Fibroblast of villous mesenchyme (primary cell): ENCODE data around the gene PIK3AP1. TPM values are rescaled to one million over a fixed set of nuclear protein-coding genes. Genes with fewer than 3 reads are reported as not detected.

ENCODE experiments used
- DNase-seq: peaks from one replicate; pipeline ENCODE4 v3.0.0-alpha.2; 2010; ENCODE audit warnings: low read depth
- H3K4me3 ChIP-seq: 2 replicates; pipeline ENCODE4 v1.5.1; 2011; ENCODE audit warnings: low read depth, mild to moderate bottlenecking, low read length
- CTCF ChIP-seq: IDR thresholded peaks from 2 replicates; pipeline ENCODE4 v1.5.1; 2012; ENCODE audit warnings: low read depth, mild to moderate bottlenecking, low read length; ENCODE audit not compliant: insufficient read depth
- total RNA-seq: library from RNA; depleted of rRNA; stranded (reverse); fragments of >200 nt; gene quantifications from 2 replicates; pipeline ENCODE4 v1.2.3, GENCODE V29; 2012

Gene PIK3AP1, protein sequence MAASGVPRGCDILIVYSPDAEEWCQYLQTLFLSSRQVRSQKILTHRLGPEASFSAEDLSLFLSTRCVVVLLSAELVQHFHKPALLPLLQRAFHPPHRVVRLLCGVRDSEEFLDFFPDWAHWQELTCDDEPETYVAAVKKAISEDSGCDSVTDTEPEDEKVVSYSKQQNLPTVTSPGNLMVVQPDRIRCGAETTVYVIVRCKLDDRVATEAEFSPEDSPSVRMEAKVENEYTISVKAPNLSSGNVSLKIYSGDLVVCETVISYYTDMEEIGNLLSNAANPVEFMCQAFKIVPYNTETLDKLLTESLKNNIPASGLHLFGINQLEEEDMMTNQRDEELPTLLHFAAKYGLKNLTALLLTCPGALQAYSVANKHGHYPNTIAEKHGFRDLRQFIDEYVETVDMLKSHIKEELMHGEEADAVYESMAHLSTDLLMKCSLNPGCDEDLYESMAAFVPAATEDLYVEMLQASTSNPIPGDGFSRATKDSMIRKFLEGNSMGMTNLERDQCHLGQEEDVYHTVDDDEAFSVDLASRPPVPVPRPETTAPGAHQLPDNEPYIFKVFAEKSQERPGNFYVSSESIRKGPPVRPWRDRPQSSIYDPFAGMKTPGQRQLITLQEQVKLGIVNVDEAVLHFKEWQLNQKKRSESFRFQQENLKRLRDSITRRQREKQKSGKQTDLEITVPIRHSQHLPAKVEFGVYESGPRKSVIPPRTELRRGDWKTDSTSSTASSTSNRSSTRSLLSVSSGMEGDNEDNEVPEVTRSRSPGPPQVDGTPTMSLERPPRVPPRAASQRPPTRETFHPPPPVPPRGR
- under 0.01 TPM in 1 of 2 replicates, not detected in the other for total RNA-seq

DNA sequence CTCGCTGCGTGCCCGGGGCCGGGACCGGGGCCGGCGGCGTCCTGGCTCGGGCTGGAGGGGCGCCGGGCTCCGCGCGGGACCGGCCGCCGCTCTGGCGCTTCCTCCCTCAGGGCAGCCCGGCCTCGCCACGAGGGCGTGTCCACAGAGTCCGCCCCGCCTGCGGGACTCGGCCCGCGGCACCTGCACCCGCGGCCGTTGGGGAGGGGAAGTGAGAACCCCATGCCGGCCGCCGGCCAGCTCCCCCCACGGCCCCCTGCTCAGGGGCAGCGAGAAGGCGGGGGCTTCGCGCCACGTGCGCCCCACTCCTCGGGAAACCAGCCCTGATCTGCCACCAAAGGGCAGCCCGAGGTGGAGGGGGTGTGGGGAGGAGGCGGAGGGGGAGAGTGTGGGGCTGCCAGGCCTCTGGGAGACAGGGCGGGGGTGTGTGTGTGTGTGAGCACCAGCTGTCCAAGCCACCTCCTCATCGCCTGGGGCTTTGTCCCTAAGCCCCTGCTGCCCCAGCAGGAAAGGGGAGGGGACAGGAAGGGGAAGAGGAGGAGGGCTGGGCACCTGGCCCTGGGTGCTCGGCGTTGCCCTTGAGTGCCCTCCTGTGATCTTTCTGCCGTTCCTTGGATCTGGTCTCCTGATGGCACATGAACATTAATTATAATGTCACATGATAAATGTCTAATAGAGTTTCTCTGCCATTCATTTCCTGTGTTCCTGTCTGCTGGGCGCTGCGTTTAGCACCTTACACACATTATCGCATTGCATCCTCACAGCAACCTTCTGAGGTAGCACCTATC lies at the start of gene PIK3AP1:
TSS of gene PIK3AP1 (minus strand) at position 93 of the 785 bp plus-strand sequence. CDS start 120 bp downstream, outside the sequence.
- peak within 1 kb of the TSS; percentile 32 for H3K4me3 ChIP-seq
- no peak for DNase-seq
- TF ChIP-seq CTCF = no peak

- H3K4me3 ChIP-seq = no peak overlapping the region
- no peak for DNase-seq
- no peak for TF ChIP-seq CTCF
Measured at GRCh38 chr10:96768136-96768535, 47.8 kb upstream of the PIK3AP1 start.

GRCh38 chr10:96767611-96768010 lies 47.3 kb upstream of the PIK3AP1 start:
- DNase-seq = no peak
- TF ChIP-seq CTCF = no peak
- no peak overlapping the region for H3K4me3 ChIP-seq

GRCh38 chr10:96765406-96766240 lies 45.3 kb upstream of the PIK3AP1 start:
- DNase-seq = peak; percentile 51
- no peak overlapping the region for H3K4me3 ChIP-seq
- TF ChIP-seq CTCF = peak; percentile 89

DNA sequence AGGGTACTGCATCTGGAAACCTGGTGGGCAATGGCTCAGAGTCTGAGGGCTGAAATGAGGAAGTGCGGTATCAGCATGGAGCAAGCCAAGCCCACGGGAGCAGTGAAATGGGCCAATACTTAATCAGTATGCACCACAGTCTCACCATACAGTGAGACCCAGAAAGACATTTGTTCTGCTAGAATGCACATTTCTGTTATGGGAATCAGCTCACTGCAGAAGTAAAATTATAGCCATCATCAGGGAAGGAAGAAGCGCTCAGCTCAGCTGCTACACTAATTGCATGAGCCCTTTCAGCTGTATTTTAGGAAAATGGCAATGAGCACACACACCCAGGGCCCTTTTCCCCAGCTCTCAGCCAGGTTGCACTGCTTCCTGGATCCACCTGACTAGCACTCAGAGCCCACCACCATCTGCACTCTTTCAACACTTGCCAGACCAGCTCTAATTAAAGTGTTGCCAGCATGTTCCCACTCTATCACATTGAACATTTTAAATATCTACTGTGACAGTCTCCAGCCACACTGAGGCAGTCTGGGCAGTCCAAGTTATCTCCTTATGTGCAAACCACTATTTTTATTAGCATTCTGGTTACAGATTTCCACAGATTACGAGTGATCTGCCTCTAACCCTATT lies 44.2 kb upstream of the PIK3AP1 start:
- TF ChIP-seq CTCF = no peak
- no peak for DNase-seq

DNA sequence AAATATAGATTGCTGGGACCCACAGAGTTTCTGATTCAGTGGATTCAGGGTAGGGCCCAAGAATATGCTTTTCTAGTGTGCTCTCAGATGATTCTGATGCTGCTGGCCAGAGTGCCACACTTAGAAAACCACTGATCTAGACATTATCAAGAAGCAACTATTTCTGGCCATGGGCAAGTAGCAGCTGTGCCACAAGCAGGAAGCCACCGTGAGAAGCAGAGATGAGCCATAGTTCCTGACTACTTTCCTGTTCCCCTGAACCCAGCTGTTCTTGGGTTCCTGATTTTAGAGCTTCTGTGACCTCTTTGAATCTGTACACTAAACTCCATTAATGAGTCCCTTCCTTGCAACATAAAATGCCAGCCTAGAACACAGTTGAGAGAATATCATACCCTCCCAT lies 38.1 kb upstream of the PIK3AP1 start:
- no peak for TF ChIP-seq CTCF
- no peak overlapping the region for H3K4me3 ChIP-seq
- no peak for DNase-seq

More for the DNA sequence above, 44.2 kb upstream of the PIK3AP1 start:
- H3K4me3 ChIP-seq = no peak overlapping the region
